Fibroblast of lung (primary cell): ENCODE data around the gene ATP10B. TPM values are rescaled to one million over a fixed set of nuclear protein-coding genes. Genes with fewer than 3 reads are reported as not detected.

ENCODE experiments used
- DNase-seq, 2 donors: peaks; one replicate each; pipeline versions ENCODE4 v3.0.0 to v3.0.0-alpha.2; 2010; ENCODE audit warnings: low read depth in 2 of 2
- H2AFZ ChIP-seq: 2 replicates; pipeline ENCODE4 v1.5.1; 2012; ENCODE audit warnings: low read length, control low read depth, inconsistent platforms
- H3K27ac ChIP-seq: 2 replicates; pipeline ENCODE4 v1.5.1; 2011; ENCODE audit warnings: low read length, control low read depth; ENCODE audit not compliant: insufficient read depth
- H3K27me3 ChIP-seq: 2 replicates; pipeline ENCODE4 v1.5.1; 2011; ENCODE audit warnings: mild to moderate bottlenecking, low read length; ENCODE audit not compliant: control insufficient read depth, insufficient read depth
- H3K36me3 ChIP-seq: 2 replicates; pipeline ENCODE4 v1.5.1; 2011; ENCODE audit warnings: low read length; ENCODE audit not compliant: control insufficient read depth, insufficient read depth
- H3K4me1 ChIP-seq: 2 replicates; pipeline ENCODE4 v1.5.1; 2011; ENCODE audit warnings: low read length; ENCODE audit not compliant: control insufficient read depth, insufficient read depth; ENCODE audit errors: extremely low read depth
- H3K4me2 ChIP-seq: 2 replicates; pipeline ENCODE4 v1.5.1; 2011; ENCODE audit warnings: low read length, control low read depth; ENCODE audit not compliant: insufficient read depth; ENCODE audit errors: extremely low read depth
- H3K4me3 ChIP-seq, 4 experiments: fragments of 200-600 bp in 1 of 4; sonication (generic) in 1 of 4; replicated peaks in 1 of 4; 2 replicates each; pipeline ENCODE4 v1.5.1; 2011 to 2016; ENCODE audit warnings: low read length in 4 of 4, low read depth in 3 of 4, mild to moderate bottlenecking in 3 of 4, control low read depth in 2 of 4, inconsistent platforms in 1 of 4, mixed read lengths in 1 of 4; ENCODE audit not compliant: insufficient read depth in 1 of 4; ENCODE audit errors: control extremely low read depth in 1 of 4
- H3K79me2 ChIP-seq: 2 replicates; pipeline ENCODE4 v1.5.1; 2012; ENCODE audit warnings: mild to moderate bottlenecking, low read length, inconsistent platforms; ENCODE audit not compliant: control insufficient read depth, insufficient read depth
- H3K9ac ChIP-seq: 2 replicates; pipeline ENCODE4 v1.5.1; 2011; ENCODE audit warnings: mild to moderate bottlenecking, low read length, control low read depth; ENCODE audit not compliant: insufficient read depth
- H3K9me3 ChIP-seq: 2 replicates; pipeline ENCODE4 v1.5.1; 2012; ENCODE audit warnings: low read depth, low read length; ENCODE audit not compliant: control insufficient read depth, insufficient read depth
- H4K20me1 ChIP-seq: 2 replicates; pipeline ENCODE4 v1.5.1; 2011; ENCODE audit warnings: low read length; ENCODE audit not compliant: control insufficient read depth, insufficient read depth; ENCODE audit errors: extremely low read depth
- CTCF ChIP-seq, 2 donors: IDR thresholded peaks in 1 of 2; conservative IDR thresholded peaks in 1 of 2; 1 replicate in 1 of 2; 2 replicates in 1 of 2; pipeline ENCODE4 v1.5.1; 2011 to 2012; ENCODE audit warnings: low read length in 2 of 2, control low read depth in 1 of 2, inconsistent platforms in 1 of 2, low read depth in 1 of 2, mild to moderate bottlenecking in 1 of 2
- EZH2 ChIP-seq: IDR thresholded peaks from 2 replicates; pipeline ENCODE4 v1.5.1; 2012; ENCODE audit warnings: low read length, control low read depth, mild to moderate bottlenecking; ENCODE audit errors: missing control alignments
- polyA plus RNA-seq, 2 donors: library from polyadenylated mRNA; depleted of rRNA in 1 of 2; stranded (reverse) in 1 of 2; unstranded in 1 of 2; fragments of >200 nt; gene quantifications; 2 replicates each; pipeline ENCODE4 v1.2.1, GENCODE V29; 2011 to 2012; ENCODE audit warnings: missing spikeins in 1 of 2
- total RNA-seq: library from RNA; depleted of rRNA; stranded (reverse); fragments of >200 nt; gene quantifications from 2 replicates; pipeline ENCODE4 v1.2.1, GENCODE V29; 2014

ATP10B gene
- total and polyA plus RNA-seq, 2 donors (not counting 1 experiment from before 2014, with no cell fraction given): not detected

GRCh38 chr5:160792732-160793529 is 59.1 kb downstream of the ATP10B start:
- Histone ChIP-seq H3K27me3 (no peaks in the 10 kb centered on the region), H3K27ac (no peak overlapping the region), H3K9me3 (no peaks in the 10 kb centered on the region), H3K36me3 (no peaks in the 10 kb centered on the region), H4K20me1 (no peaks in the 10 kb centered on the region), H3K4me2 (no peak overlapping the region), H3K79me2 (no peaks in the 10 kb centered on the region), H3K4me3 (no peak overlapping the region), H3K9ac (no peak overlapping the region), H2AFZ (no peak overlapping the region), H3K4me1 (no peaks in the 10 kb centered on the region)
- TF ChIP-seq EZH2 (no peak), CTCF (conservative IDR thresholded peaks at IDR 0.05 in 1 of 2, IDR thresholded peaks at IDR 0.05 in 1 of 2; ENCODE audit: low read depth in 1 of 2, low read length in 2 of 2) (no peak)
- no peak for DNase-seq

GRCh38 chr5:160792281-160792680 is 59.7 kb downstream of the ATP10B start:
- no peak overlapping the region for H3K4me2 ChIP-seq
- DNase-seq: no peak

More at GRCh38 chr5:160792281-160792680, 59.7 kb downstream of the ATP10B start:
- Histone ChIP-seq H3K27me3 (no peaks in the 10 kb centered on the region), H2AFZ (no peak overlapping the region), H3K27ac (no peak overlapping the region), H3K9me3 (no peaks in the 10 kb centered on the region), H3K4me1 (no peaks in the 10 kb centered on the region), H3K36me3 (no peaks in the 10 kb centered on the region), H3K79me2 (no peaks in the 10 kb centered on the region), H3K4me3 (no peak overlapping the region), H4K20me1 (no peaks in the 10 kb centered on the region), H3K9ac (no peak overlapping the region)
- no peak for TF ChIP-seq CTCF (conservative IDR thresholded peaks at IDR 0.05 in 1 of 2, IDR thresholded peaks at IDR 0.05 in 1 of 2; ENCODE audit: low read depth in 1 of 2, low read length in 2 of 2)
- no peak for TF ChIP-seq EZH2
